Measurements from ENCODE around the gene MAG. TPM values are rescaled to one million over a fixed set of nuclear protein-coding genes. Genes with fewer than 3 reads are reported as not detected.

Gene MAG
- total and polyA plus RNA-seq, 10 of the 15 experiments (the other 5 are each of a cell fraction or from before 2014, with no cell fraction given) = 0.03 to 0.82 (median 0.17) TPM; not detected in 2

DNA sequence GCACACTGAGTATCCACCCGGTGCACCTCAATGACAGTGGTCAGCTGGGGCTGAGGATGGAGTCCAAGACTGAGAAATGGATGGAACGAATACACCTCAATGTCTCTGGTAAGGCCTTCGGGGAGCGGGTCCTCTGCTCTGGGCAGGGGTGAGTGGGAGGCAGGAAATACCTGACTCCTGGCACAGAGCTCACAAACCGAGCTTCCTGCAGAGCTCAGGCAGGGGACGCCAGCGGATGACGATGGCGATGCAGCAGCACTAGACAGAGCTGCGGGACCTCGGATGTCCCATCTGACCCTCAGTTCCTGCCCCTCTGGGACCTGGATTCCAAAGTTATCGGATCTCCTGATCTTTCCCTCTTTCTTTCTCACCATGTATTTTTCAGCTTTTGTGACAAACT, 40.9 kb downstream of the MAG start:
- RAD21 ChIA-PET (ENCODE audit: unreplicated experiment) = interaction anchor here (1.0 to 9.4 kb wide), 16 partner anchors 8 to 176 kb away, joined by 3 to 127 read pairs (median 6); partner anchors contain the start of gene FFAR1
- BruUV-seq (replicated peaks) = no TSS peak
- peaks cover 51% of the 10 kb centered on the region for H3K4me1 ChIP-seq (ENCODE audit: control insufficient read depth, insufficient read depth, low read length)
- H3K36me3 ChIP-seq (ENCODE audit: control insufficient read depth in 2 of 2, insufficient read depth in 2 of 2, low read length in 1 of 2) = peaks cover 8 to 11% of the 10 kb centered on the region in 2 experiments; a peak in 3 of 4 replicates
- CTCF ChIA-PET = interaction anchor here (0.7 to 6.5 kb wide), 12 partner anchors 9 to 162 kb away, joined by 3 to 61 read pairs (median 5); partner anchors contain the start of gene FFAR1
- peak overlapping the region; percentile 37 for H2AFZ ChIP-seq (ENCODE audit: control insufficient read depth, low read depth, low read length)
- no peaks in the 10 kb centered on the region for H3K9me3 ChIP-seq (replicated peaks; ENCODE audit: control insufficient read depth, insufficient read depth, low read length)
- SMC1A ChIA-PET (ENCODE audit: uncharacterized antibody, unreplicated experiment) = interaction anchor here (0.7 to 9.8 kb wide), 18 partner anchors 12 to 209 kb away, joined by 3 to 152 read pairs (median 5); partner anchors contain the start of gene FFAR1
- peak overlapping the region; percentile 72 for H3K4me3 ChIP-seq
- H3K4me2 ChIP-seq (ENCODE audit: control insufficient read depth, insufficient read depth) = peak overlapping the region; percentile 97
- peak overlapping the region; percentile 82 for H3K9ac ChIP-seq (ENCODE audit: control insufficient read depth, insufficient read depth, low read length)
- H4K20me1 ChIP-seq (ENCODE audit: control insufficient read depth, insufficient read depth) = no peaks in the 10 kb centered on the region
- no peaks in the 10 kb centered on the region for H3K27me3 ChIP-seq (replicated peaks in 1 of 2; ENCODE audit: control insufficient read depth in 2 of 2, insufficient read depth in 2 of 2, low read length in 1 of 2)
- POLR2A ChIA-PET = interaction anchor here (0.8 to 7.2 kb wide), 22 partner anchors 9 to 311 kb away, joined by 3 to 135 read pairs (median 6); partner anchors contain the start of genes FFAR1 and HAMP
- peak overlapping the region; percentile 93 for H3K27ac ChIP-seq (ENCODE audit: control insufficient read depth, insufficient read depth)
- intact Hi-C loops (cut with micrococcal nuclease; ENCODE audit: unreplicated experiment) = no loop called here
- peak; percentile 47 for ATAC-seq
- WGBS (ENCODE audit: insufficient coverage, insufficient replicate concordance, low lambda C conversion rate, missing lambda C conversion rate) = 0% methylated on average over 12 of the region's 12 CpGs
- H3K79me2 ChIP-seq (ENCODE audit: control insufficient read depth, insufficient read depth, low read length) = peaks cover 72% of the 10 kb centered on the region
- FAIRE-seq = no peak
- in situ Hi-C loops (cut with MboI) = loop anchor here (10.0 kb wide), 1 partner anchor 572 kb away; the partner anchor contains the start of genes HCST, NFKBID and TYROBP
- no peak for DNase-seq (ENCODE audit: low read depth, low spot score)
- TF ChIP-seq PAX8 (IDR thresholded peaks at IDR 0.05) = no peak
- TF ChIP-seq JUNB (IDR thresholded peaks at IDR 0.05) = no peak
- TF ChIP-seq MTA3 (IDR thresholded peaks at IDR 0.05; ENCODE audit: borderline replicate concordance, low read length) = 0 out of 2 replicates have a peak, but pooled peaks have one; percentile 47
- TF ChIP-seq, protein P1, sequence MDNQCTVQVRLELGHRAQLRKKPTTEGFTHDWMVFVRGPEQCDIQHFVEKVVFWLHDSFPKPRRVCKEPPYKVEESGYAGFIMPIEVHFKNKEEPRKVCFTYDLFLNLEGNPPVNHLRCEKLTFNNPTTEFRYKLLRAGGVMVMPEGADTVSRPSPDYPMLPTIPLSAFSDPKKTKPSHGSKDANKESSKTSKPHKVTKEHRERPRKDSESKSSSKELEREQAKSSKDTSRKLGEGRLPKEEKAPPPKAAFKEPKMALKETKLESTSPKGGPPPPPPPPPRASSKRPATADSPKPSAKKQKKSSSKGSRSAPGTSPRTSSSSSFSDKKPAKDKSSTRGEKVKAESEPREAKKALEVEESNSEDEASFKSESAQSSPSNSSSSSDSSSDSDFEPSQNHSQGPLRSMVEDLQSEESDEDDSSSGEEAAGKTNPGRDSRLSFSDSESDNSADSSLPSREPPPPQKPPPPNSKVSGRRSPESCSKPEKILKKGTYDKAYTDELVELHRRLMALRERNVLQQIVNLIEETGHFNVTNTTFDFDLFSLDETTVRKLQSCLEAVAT (IDR thresholded peaks at IDR 0.05) = 0 out of 2 replicates have a peak, but pooled peaks have one; percentile 62
- TF ChIP-seq ETV6 (conservative IDR thresholded peaks at IDR 0.05 in 1 of 2, IDR thresholded peaks at IDR 0.05 in 1 of 2; ENCODE audit: borderline replicate concordance in 1 of 2, low read depth in 1 of 2) = 0 out of 4 replicates have a peak, but pooled peaks of 1 of the 2 experiments have one; percentile 8
- TF ChIP-seq TBL1XR1 (IDR thresholded peaks at IDR 0.05; ENCODE audit: low read depth, low read length) = no peak; the same call in 1 of the 2 replicates
- peak in 1 of 2 experiments; percentile 40; a peak in 1 of 4 replicates for TF ChIP-seq IKZF2 (IDR thresholded peaks at IDR 0.05)
- peak; percentile 88 for TF ChIP-seq POLR2AphosphoS5 (IDR thresholded peaks at IDR 0.05; ENCODE audit: low read length)
- no peak for TF ChIP-seq TCF7 (IDR thresholded peaks at IDR 0.05; ENCODE audit: borderline replicate concordance)
- peak; percentile 83 for TF ChIP-seq HDGF (IDR thresholded peaks at IDR 0.05)
- TF ChIP-seq TAF1 (IDR thresholded peaks at IDR 0.05; ENCODE audit: borderline replicate concordance, low read depth, low read length) = 0 out of 2 replicates have a peak, but pooled peaks have one; percentile 42
- peak; percentile 68; the same call in 1 of the 2 replicates for TF ChIP-seq ZNF207 (IDR thresholded peaks at IDR 0.05; ENCODE audit: borderline replicate concordance)
- TF ChIP-seq SPI1 (IDR thresholded peaks at IDR 0.05; ENCODE audit: borderline replicate concordance, insufficient read depth, low read depth, low read length) = no peak
- TF ChIP-seq POLR2AphosphoS2 (IDR thresholded peaks at IDR 0.05; ENCODE audit: low read depth, low read length) = peak; percentile 84
- no peak for TF ChIP-seq MEF2A (IDR thresholded peaks at IDR 0.05; ENCODE audit: insufficient read depth, low read depth, low read length)
- TF ChIP-seq, protein P2, sequence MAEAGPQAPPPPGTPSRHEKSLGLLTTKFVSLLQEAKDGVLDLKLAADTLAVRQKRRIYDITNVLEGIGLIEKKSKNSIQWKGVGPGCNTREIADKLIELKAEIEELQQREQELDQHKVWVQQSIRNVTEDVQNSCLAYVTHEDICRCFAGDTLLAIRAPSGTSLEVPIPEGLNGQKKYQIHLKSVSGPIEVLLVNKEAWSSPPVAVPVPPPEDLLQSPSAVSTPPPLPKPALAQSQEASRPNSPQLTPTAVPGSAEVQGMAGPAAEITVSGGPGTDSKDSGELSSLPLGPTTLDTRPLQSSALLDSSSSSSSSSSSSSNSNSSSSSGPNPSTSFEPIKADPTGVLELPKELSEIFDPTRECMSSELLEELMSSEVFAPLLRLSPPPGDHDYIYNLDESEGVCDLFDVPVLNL (IDR thresholded peaks at IDR 0.05; ENCODE audit: low read depth, low read length) = no peak
- TF ChIP-seq, protein P3, sequence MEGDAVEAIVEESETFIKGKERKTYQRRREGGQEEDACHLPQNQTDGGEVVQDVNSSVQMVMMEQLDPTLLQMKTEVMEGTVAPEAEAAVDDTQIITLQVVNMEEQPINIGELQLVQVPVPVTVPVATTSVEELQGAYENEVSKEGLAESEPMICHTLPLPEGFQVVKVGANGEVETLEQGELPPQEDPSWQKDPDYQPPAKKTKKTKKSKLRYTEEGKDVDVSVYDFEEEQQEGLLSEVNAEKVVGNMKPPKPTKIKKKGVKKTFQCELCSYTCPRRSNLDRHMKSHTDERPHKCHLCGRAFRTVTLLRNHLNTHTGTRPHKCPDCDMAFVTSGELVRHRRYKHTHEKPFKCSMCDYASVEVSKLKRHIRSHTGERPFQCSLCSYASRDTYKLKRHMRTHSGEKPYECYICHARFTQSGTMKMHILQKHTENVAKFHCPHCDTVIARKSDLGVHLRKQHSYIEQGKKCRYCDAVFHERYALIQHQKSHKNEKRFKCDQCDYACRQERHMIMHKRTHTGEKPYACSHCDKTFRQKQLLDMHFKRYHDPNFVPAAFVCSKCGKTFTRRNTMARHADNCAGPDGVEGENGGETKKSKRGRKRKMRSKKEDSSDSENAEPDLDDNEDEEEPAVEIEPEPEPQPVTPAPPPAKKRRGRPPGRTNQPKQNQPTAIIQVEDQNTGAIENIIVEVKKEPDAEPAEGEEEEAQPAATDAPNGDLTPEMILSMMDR (IDR thresholded peaks at IDR 0.05 in 2 of 3, conservative IDR thresholded peaks at IDR 0.05 in 1 of 3; ENCODE audit: control insufficient read depth in 2 of 3, extremely low read depth in 1 of 3, insufficient read depth in 1 of 3, low read depth in 3 of 3, low read length in 3 of 3) = peak in 2 of 3 experiments; percentile 1 to 31; a peak in 2 of 6 replicates
- peak; percentile 36 for TF ChIP-seq KLF5 (IDR thresholded peaks at IDR 0.05; ENCODE audit: partially characterized antibody)
- TF ChIP-seq NBN (IDR thresholded peaks at IDR 0.05) = 0 out of 2 replicates have a peak, but pooled peaks have one; percentile 33
- TF ChIP-seq CREB1 (IDR thresholded peaks at IDR 0.05; ENCODE audit: low read depth) = peak; percentile 41; the same call in 1 of the 2 replicates

All from GM12878 (cell line).